NCI-H2107 (cell line): Measurements from ENCODE around the gene PTPRR.

Source experiments
- DNase-seq: peaks from one replicate; lab custom pipeline; 2025; lab: John Stamatoyannopoulos, UW

The PTPRR gene

DNA sequence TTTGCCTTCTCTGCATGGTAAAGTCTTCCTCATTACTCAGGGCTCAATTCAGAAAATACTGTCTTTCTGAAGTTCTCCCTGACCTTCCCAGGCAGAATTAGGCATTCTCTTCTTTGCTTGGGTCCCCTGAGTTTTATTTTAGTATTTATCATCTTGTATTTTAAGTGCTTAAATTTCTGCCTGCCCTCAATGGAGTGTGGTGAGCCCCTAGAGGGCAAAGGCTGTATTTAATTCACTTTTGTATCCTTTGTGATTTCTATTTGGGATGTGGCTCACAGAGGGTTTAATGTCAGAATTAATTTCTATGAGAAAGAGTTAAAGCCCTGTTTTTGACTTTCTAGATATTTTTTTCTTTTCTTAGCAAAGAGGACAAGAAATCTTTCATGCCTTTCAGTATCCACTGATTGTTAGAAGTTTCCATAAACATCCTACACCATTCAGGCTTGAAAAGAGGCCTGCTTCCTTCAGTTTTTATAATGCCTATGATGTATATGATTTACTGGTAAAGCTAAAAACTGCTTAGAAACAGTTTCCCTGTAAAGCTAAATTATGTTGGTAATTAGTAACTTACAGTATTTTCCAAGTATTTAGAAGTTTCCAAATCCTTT is 227.8 kb downstream of the PTPRR start:
- no peak for DNase-seq

DNA sequence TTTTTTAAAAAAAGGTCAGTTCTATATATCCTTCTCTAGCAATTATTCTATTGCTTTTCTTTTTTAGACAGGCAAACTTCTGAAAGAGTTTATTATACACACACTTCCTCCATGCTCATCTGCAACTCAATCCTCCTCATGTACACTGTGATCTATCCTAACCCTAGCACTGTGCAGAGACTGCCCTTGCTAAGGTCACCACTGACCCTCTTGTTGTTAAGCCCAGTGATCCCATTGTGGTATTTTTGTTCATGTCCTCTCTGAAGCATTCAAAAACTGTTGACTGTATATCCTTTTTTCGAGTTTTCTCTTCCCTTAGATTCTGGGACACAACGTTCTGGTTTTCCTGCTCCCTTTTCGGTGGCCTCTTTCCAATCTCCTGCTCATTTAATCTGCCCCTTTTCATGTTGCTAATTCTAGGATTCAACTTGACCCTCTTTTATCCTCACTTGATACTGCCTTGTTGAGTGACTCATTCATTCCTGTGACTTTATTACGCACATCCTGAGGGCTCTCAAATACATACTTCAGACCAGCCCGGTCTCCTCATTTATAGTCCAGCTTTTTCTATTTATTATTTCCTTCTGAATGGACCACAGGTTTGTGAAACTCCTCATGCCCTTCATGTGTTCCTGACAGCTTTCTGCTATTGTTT is 229.4 kb downstream of the PTPRR start:
- DNase-seq = no peak

DNA sequence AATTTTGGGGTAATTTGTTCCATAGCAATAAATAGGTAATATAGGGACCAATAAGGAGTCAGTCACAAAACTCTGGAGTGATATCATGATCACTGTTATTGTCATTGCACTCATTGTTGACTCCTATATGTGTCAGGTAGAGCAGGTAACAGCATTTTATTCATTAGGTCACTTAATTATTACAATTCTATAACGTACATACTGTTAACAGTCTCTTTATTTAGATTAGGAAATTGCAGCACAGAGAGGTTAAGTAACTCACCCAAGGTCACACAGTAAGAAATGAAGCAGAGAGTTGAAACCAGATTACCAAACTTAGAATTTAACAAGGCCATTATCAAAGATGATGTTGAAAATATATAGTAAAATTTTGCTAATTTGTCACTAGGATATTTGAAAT is 233.6 kb downstream of the PTPRR start:
- DNase-seq = no peak

DNA sequence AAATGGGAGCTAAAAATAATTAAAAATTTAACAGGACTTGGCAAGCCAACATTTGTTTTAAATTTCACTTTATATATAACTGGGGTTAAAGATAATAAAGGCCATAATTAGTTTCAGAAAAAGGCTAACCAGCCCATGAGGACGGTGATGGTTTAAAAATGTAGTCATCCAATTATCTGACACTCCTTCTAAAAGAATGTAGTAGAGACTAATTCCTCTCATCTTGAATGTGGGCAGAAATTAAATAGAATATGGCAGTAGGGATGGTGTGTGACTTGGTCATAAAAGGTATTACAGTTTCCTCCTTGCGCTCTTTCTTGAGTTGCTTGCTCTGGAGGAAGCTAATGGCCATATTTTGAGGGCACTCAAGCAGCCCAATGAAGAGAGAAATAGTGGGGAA is 234.2 kb downstream of the PTPRR start:
- DNase-seq = no peak

DNA sequence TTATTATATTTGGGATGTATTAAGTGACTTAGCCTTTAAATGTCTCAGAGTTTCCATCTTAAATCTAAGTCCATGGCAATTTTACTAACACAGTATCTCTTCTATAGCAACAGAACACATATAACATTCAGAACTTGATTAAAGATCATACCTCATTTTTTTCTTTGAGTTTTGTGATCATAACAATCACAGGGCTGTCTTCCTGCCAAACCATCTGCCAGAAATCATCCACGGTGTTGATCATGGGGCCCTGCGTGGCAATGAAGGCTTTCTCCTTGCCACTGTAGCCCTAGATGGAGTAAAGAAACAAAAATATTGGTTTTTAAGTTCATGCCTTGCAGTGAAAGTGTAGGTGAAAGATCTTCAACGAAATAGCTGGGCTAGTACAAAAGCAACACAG is 236.6 kb downstream of the PTPRR start:
- DNase-seq = no peak

GRCh38 chr12:70671698-70672097 is 248.8 kb downstream of the PTPRR start:
- DNase-seq = no peak

DNA sequence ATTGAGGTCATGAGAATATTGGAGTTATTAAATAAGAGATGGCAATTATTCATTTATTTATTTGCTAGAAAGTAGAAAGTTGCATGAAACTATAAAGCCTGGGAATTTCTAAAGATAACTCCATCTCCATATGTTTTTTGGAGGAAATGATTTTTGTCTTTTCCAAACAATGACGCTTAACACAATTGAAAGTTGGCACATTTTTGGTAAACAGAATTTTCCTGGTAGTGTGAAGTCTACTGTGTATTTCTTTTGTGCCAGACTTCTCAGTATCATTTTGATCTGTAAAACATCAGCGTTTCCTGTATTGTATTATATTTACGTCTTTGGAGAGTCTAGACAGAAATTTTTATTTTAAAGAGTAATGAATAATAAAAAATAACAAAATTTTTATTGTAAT is 249.6 kb downstream of the PTPRR start:
- no peak for DNase-seq

- DNase-seq = no peak
Observed at GRCh38 chr12:70667253-70667652, 253.3 kb downstream of the PTPRR start.

DNA sequence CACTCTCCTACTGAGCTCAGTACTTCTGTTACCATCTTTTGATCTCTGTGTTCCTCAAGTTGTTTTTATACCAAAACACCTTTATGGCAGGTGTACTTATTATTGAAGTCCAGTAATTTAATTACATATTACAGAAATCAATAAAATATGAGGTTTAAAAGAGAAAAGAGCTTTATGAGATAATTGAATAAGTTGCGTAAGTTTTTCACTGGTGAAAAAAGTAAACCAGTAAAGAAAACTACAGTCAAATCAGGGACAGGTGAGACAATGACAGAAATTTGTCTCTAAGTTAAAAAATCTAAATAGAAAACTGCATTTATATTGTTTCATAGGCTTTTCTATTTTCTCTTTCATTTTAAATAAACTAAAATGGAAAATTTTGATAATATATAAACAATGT is 254.2 kb downstream of the PTPRR start:
- no peak for DNase-seq

DNA sequence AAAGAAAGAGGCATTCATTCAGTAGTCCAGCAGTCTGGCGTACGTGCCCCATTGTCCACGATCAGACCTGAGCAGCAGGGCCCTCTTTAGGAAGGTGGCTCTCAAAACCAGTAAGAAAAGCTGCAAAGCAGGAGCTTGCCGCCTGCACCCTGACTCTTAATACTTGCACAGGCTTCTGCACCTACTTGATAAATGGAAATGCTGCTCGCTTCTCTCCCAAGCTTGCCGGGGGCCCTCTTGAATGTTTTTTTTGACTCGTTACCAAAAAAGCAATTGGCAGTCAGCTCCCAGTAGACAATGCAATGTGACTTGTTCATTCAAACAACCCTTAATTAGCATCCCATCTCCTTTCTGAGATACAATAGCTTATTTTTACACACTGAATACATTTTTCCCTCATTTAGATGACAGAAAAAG is 256.1 kb downstream of the PTPRR start:
- no peak for DNase-seq

GRCh38 chr12:70663838-70664237 is 256.7 kb downstream of the PTPRR start:
- DNase-seq = no peak

- DNase-seq = no peak
Observed at GRCh38 chr12:70661466-70662161, 258.9 kb downstream of the PTPRR start.

DNA sequence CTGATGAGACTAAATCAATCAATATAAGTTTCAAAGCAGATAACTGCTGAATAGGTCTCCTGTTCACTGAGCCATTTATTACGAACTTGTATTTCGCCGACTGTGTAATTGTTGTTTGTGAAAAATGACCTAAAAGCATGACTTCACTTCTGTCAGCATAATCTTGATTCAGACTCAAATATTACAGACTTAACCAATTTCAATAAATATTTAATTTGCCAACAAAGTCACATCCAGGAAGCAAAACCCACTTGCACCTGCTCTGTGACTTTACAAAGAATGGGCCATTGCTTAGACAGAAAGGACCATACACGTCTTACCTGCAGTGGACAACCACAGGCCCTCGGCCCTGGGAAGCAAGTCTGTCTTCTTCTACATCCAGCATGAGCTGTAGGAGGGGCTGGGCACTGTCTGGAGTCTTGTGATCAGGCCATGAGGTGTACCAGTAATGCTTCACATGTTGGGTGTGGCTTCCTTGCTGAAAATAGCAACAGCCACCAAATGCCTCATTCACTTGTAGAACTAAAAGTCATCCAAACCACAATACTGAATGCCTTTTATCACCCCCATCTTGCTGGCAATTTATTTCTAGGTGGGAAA is 259.8 kb downstream of the PTPRR start:
- DNase-seq = no peak

- DNase-seq = no peak
Observed at GRCh38 chr12:70660002-70660604, 260.4 kb downstream of the PTPRR start.

GRCh38 chr12:70659077-70659606 is 261.4 kb downstream of the PTPRR start:
- no peak for DNase-seq

DNA sequence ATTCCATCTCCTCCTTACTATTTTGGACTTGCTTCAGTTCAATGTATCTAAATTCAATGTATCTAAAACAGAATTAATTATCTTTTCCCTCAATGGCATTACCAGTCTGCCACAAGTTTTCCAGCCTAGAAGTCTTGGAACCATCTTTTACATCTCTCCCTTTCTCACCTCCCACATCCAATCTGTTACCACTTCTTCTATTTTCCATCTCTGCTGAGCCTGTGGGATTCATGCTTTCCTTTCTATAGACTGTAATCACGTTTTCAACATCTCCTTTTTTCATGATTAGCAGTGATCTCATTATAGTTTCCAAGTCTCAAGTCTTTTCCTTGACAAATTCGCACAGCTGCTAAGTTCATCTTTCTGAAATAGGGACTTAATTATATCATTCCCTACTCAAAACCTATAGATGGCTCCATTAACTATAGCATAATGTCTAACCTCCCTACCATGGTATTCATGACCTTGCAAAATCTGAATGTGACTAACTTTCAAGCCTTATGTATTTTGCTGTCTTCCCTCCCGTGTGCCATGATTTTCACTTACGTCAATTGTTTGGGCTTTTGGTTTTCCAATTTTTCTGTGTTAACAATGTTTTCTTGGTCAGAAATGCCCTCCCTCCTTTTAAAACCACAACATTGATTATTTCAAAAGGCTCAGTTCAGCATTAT is 262.8 kb downstream of the PTPRR start:
- no peak for DNase-seq

- DNase-seq = no peak
Observed at GRCh38 chr12:70652451-70652850, 268.1 kb downstream of the PTPRR start.

DNA sequence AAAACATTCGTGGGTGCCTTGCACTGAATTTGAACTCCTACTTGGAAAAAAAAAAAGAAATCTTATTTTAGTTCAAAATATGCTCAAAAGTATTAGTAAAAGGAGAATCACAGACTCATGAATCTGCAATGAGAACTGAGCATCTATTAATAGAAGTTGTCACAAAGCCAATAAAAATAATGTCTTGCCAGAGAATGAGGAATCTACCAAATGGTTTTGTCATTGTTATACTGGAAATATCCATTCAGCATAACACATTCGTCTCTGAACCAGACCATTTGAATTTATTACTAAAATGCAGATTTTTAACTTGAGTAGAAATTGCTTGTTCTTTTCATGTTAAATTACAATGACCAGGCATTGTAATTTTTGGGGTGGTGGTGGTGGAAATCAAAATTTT is 271.7 kb downstream of the PTPRR start:
- DNase-seq = no peak

DNA sequence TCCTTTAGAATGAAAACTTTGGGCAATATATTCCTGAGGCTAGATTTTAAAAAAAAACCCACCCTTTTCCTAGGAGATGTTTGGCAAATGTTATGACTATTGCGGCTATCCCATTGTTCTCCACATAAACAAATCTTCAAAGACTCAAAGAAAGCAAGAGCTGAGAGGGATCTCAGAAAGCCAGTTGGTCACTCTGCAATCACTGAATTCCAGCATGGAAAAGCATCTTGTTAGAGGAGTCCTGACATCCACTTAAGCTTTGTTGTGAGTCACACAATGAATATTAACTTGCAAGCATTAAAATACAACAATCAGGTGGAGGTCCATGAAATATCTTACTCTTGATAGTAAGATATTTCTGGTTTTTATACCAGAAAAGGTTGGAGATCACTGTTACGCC is 272.3 kb downstream of the PTPRR start:
- DNase-seq = no peak

GRCh38 chr12:70646850-70647249 is 273.7 kb downstream of the PTPRR start:
- DNase-seq = no peak

DNA sequence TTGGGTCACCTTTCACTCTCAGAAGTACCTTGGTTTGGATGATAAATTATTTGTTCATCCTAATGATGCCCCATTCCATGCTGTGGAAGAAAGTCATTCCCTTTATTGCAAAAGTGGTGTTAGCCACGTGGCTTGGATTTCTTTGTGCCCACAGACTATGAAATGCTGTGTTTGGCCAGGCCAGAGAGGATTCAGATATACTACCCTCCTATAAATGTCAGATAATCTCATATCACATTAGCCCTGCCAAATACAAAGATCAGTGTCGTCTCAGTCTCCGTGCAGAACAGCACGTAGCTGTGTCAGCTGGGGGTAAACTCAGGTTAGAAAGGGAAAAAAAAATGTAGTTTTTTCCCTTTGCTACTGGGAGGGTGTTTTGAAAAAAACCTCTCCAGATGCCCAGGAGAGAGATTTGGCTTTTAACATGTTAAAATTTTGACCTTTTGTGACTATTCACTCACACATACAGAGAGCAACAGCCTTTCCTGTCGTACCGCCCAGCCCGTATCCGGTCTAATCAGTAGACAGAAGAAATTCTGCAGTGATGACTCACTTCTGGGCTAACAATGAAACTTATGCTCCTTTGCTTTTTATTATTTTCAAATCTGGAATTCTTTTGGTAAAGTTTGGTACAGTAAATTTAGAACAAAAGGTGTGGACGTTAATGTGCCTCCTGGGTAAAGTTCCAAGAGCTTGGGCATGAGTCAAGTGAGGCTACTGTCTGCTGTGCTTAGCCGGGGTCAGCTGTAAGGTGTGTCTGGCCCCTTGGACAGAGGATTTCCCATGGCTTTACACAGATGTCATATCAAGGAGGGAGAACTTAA is 274.8 kb downstream of the PTPRR start:
- DNase-seq = no peak
